Esophagus muscularis mucosa (tissue), 3 donors: ENCODE measurements around the gene ZFHX2.

ENCODE experiments used
- CTCF ChIP-seq, 3 experiments: fragments of 200-600 bp in 2 of 3; fragments of 450-650 bp in 1 of 3; sonication (generic) in 2 of 3; IDR thresholded peaks; one replicate each; pipeline ENCODE4 v1.5.1; 2017 to 2019; ENCODE audit warnings: antibody characterized with exemption in 3 of 3, mild to moderate bottlenecking in 2 of 3, moderate library complexity in 1 of 3
- POLR2A ChIP-seq: fragments of 450-650 bp; IDR thresholded peaks from one replicate; pipeline ENCODE4 v1.6.1; 2017; ENCODE audit warnings: antibody characterized with exemption, moderate library complexity, mild to moderate bottlenecking, low read depth

- TF ChIP-seq POLR2A (no peak), CTCF (IDR thresholded peaks at IDR 0.05) (no peak)
Measured at GRCh38 chr14:23481979-23482822, 69.4 kb downstream of the ZFHX2 start.
